ENCODE results near the gene EMC8.
A peak's percentile ranks its signal among the peaks of the same experiment; 100 is the strongest.

Gene EMC8

DNA sequence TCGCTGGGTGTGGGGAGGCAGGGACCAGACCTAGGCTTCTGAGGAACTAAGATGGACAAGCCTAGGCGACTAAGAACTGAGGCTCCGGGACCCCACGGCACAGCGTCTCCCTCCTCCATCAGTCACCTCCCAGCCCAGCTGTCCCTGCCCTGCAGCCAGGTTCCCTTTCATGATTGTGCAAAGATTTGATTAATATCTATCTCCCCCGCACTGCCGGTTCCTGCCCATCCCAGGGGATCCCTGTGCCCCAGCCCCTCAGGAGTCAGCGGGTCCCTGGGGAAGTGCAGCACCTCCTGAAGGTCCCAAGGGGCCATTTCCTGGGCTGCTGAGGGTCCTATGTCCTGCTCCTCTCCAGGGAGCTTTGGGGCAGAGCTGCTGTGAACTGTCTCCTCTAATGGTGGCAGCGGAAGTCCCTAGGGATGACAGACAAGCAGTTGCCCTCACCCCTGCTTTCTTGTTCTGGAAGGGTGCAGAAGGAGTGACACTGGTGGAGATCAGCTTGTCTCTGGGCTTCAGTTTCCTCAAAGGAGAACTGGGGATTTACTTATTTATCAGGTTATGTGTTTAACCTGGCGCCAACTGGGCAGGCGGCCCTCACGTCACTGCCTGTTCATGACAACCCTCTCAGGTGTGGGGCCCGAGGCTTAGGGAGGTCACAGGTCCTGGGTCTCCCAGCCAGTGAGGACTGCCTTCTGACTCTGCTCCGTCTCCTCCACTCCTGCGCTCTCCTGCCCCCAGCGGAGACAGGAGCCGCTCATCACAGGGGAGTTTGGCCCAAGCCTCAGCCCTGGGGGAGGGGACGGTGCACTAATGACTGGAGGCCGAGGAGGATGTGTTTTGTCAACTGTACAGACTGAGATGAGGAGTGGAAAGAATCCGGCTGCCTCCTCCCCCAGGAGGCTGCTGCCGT lies 46.6 kb downstream of the EMC8 start:
- DNase-seq = no peak

DNA sequence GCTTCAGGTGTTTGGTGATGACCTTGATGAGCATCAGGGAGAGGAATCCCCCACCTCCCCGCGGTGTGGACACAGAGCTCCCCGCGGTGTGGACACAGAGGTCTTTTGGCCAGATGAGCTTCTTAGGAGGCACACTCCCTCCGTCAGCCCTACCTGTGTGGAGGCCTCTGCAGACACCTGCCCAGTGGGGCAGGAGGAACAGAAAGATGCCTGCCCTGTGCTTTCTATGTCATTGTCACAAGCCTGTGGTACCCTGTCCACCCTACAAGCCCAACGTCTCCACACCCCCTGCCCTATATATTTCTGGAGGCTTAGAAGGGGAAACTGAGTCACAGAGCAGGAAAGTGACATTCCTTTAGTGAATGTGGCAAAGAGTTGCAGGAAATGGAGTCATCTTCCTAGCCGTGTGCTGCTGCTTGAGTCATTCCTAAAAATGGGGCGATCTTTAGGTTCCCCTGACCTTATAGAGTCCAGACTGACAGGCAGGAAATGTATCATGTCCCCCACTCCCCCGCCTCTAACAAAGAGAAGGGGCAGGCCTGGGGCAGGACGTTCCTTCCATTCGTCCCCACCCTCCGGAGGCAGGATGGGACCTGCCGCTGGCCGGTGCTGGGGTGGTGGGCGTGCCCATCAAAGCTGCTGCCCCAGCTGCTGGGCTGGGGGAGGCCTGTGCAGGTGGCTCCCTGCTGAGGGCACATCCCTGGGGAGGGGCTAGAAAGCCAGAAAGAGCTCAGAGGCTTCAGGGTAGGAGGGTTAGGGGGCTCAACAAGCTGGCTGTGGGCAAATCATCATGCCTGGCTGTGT lies 47.4 kb downstream of the EMC8 start:
- DNase-seq = no peak

DNA sequence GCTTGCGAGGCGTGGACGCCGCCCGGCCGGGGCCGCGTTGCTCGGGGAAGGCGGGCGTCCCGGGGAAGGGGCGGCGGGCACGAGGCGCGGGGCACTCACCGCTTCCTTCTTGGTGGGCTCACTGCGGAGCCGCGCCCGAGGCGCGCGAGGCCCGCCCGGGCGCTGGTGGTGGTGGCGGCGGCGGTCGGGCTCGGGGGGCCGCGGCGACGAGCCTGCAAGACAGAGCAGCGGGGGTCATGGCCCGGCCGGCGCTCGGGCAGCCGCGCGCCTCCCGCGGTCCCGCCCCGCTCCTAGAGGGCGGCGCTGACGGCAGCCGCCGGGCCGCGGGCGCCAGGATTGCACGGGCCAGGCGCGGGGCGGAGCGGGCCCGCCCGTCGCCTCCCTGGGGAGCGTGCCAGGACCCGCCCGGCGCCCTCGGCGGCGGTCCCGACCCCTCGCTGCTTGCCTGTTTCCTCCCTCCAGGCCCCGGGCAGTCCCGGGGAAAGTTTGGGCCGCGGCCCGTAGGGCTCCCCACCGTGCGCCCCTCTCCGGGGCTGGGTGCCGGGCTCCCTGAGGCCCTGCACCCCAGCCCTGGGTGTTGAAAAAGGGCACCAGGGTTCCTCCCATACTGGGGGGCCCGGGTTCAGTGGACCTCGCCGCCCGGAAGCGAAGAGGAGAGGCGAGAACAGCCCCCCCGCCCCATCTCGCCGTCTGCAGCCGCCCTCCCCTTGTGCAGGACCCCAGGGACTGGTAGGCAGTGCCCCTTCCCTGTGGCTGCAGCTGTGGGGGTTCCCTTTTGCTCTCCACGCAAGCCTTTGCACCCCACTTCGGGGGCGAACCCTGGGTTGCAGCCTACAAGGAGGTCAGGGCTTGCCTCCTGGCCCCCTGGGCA lies 48.3 kb downstream of the EMC8 start, which contains the start of gene C16orf74:
Gene C16orf74 (minus strand): TSS at position 270 of the 871 bp plus-strand sequence. CDS start 15,879 bp downstream, outside the sequence.
- DNase-seq = peak; percentile 69

DNA sequence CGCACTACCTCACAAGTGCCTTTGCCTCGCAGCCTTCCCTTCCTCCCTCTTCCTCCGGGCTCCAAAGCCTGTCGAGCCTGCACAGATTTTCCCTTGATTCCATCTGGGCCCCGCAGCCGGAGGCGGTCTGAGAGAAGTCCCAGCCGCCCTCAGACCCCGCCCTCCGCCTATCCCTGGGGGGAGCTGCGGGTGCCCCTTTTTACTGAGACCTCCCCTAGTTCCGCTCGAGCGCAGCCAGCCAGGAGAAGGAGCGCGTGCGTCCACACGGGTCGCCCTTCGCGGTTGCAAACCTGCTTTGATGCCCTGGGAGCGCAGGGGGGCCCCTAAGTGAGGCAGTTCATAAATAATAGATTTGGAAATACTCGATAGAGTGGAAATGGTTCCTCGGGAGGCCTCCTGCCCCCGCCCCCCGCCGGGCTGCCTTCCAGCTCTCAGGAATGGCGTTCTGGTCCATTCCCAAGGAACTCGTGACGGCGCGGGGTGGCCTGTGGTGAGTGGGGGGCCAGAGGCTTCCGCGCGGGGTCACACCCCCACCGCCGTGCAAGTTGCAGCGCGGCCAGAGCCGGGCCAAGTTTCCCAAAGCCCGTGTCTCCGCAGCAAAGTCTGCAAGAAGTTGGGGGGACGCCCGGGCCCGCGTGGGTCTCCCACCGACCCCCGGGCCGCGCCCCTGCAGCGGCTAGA lies 49.1 kb downstream of the EMC8 start:
- DNase-seq = peak; percentile 71

DNA sequence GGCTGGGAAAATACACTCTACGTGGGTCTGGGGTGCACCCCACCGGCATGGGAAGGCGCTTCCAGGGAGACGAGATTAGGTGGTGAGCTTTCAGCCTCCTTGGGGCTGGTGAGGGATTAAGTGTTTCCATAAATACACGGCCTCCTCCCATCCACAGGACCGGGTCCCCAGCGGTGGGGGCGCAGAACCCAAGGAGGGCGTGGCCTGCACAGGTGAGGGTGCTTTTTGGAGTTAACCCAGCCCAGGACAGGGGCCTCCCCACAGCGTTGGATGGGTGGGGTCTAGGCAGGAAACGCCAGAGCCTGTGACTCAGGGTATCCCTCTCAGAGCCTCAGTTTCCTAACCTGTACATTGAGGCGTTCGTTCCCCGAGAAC lies 49.6 kb downstream of the EMC8 start:
- DNase-seq = no peak

DNA sequence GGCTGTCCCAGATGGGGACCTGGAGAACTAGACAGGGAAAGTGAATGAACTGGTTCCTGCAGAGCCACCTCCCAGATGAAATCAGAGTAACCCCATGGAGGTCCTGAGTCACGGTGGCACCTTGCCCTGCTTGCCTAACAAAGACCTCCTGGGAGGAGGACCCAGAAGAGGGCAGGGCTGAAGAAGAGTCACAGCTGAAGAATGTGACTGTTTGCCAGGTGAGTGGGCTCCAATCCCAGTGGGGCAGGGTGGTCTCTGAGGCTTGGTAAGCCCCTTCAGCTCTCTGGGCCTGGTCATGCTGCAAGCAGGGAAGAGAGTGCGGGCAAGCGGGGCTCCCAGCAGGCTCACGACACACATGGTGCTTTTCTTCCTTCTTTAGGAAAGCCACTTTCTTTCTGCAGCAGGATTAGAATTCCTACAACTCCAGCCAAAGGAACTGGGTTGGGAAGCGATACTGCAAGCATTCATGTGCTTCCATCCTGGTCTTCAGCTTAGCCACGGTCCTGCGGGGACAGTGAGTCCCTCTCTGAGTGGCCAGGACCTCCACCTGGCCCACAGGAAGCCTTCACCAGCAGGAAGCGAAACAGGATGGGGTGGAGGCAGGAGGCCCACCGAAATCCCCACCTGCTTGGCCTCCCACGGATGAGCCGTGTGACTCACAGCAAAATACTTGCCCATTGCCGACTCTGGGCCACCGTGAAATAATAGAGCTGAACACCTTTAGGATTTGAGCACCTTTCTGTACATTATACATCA lies 52.7 kb downstream of the EMC8 start:
- DNase-seq = no peak

DNA sequence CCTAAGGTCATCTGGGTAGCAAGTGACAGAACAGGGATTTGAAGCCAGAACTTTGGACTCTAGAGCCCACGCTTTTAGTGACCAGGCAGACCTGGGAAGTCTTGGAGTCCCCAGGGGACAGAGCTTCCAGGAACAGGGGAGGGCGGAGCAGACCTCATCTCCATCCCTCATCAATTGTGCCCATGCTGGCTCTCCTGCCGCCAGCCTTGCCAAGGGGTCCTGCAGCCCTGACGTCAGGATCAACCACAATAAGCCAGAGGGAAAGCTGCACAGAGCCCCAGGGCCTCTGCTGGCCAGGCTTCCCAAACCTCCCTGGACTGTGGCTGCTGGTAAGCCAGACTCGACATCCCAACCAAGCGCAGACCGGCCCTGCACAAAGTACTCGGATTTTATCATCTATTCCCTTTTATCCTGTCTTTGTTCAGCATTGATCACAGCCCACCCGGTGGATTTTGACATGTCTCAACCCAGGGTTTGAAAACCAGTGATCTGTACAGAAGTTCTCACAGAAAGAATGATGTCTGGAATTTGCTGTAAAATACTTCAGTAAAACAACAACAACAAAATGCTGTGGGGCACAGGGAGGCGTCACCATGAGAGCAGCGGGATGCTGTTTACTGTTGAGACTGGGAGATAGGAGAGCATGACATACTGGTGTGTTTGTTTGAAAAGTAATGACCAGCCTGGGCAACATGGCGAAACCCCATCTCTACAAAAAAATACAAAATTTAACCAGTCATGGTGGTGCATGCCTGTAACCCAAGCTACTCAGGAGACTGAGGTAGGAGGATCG lies 60.2 kb downstream of the EMC8 start:
- DNase-seq = no peak

DNA sequence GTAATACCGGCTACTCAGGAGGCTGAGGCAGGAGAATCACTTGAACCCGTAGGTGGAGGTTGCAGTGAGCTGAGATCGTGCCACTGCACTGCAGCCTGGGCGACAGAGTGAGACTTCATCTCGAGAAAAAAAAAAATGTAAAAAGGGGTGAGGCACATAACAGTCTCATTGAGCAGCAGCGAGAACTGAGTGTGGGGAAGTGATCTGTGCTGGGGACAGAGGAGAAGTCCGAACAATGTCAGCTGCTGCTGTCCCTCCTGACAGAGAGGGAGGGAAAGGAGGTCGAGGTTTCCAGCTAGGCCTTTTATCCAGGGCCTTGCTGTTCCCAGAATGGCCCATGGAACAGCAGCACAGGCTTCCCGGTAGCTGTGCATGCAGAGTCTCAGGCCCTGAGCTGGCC lies 62.4 kb downstream of the EMC8 start:
- DNase-seq = no peak

DNA sequence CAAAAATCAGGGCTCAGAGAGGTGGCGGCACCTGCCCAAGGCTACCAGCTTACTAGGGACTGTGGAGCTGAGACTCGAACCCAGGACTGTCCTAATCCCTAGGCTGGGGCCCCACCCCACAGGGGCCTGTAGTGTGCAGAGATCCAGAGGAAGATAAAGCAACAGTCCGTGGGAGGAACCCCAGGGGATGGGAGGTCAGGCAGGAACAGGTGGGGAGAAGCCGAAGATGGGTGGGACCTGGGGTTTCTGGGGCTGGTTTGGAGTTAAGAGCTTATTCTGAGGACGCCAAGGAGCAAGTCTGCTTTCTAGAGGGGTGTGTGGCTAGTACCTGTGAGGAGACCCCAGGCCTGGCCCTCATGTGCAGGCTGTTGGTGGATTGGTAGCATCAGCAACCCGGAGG lies 63.4 kb downstream of the EMC8 start:
- DNase-seq = no peak

DNA sequence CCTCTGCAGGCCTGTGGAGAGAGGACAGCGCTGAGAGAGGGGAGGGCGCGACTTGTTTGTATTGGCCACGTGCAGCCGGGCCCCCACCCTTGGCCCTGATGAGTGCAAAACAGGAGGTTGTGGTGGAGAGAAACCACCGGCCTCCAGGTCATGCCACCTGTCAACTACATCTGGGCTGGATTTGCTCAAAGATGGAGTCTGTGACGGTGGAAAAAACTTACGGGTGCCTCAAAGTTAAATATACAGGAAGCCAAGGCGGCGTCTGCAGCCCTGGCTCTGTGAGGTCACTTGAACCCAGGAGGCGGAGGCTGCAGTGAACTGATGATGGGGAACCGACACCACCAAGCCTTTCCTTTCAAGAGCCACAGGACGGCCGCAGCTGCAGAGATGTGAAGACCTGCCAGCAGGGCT lies 64.1 kb downstream of the EMC8 start:
- peak; percentile 76 for DNase-seq

DNA sequence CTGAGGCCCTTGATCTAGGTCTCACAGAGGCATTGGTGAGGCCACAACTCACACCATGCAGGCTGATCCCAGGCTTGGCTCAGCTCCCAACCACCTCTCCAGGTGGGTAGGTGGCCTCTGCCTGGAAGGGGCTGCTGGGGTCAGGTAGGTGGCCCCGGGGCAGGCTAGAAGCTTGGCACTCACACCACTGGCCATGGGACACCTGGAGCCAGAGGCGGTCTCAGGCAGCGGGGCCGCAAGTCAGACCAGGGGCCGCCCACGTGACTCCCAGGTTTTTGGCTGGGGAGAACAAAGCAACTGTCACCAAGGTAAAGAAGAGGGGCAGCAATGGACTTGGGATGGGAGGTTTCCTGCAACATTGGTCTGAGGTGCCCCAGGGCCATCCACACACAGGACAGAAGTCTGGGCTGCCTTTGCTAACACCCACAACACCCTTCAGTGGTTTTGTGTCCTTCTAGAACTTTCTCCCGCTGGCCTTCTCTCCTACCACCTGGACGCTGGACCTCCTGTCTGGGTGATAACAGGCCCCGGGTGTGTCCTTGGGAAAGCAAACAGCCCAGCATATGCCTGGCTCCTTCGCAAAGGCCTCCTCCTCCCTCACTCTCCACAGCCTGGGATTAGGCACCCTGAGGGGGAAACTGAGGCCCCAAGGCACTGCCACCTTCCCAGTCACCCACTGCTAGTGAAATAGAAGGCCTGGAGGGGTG lies 64.9 kb downstream of the EMC8 start:
- no peak for DNase-seq

DNA sequence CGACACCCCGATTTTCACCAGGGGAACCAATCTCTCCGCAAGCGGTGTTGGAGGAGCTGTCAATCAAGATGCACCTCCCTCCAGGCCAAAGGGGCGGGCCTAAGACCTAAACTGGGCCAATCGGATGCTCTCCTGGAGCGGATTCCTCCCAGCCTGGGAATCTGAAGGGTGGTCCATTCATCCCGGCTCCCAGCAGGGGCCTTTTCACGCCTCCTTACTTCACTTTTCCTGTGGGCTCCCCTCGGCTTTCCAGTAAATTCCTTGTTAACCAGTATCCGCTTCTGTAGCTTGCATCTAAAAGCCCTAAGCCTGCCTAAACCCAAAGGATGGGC lies 65.5 kb downstream of the EMC8 start:
- DNase-seq = peak; percentile 39

DNA sequence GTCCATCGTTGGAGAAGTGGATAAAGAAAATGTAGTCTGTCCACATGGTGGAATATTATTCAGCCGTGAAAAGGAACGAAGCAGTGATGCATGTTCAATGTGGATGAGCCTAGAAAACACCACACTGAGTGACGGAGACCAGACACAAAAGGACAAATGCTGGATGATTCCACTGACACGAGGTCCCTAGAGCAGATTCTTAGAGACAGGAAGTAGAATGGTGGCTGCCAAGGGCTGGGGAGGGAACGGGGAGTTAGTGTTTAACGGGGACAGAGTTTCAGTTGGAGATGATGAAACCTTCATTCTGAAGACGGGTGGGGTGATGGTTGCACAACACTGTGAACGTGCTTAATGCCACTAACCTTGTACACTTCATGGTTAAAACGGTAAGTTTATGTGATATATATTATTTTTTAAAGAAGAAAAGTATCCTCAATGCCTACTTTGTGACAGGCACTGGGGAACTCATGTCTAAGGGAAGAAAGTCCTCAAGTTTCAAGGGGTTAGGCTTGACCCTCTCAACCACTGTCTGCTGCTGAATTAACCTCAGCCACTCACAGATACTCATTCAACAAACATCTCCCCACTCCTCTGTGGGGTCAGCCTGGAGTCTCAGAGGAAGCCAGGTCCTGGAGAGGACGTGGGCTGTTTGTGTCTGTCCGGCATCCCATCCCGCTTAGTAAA lies 66.0 kb downstream of the EMC8 start:
- DNase-seq = peak; percentile 82

DNA sequence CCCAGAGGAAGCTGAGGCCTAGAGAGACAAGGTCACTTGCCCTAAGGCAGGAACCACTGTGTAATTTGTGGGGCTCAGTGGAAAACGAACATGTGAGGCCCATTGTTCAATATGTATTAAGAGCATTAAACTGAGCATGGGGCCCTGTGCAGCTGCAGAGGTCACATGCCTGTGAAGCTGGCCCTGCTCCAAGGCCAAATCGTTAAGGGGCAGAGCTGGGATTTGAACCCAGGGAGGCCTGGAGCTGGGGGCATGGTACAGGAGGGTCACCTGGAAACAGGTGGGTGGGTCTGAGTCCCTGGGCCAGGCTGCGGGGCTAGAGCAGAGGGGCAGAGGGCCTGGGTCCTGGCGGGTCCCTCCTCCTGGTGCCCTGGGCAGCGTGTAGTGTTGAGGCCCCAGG lies 68.2 kb downstream of the EMC8 start:
- DNase-seq = no peak

DNA sequence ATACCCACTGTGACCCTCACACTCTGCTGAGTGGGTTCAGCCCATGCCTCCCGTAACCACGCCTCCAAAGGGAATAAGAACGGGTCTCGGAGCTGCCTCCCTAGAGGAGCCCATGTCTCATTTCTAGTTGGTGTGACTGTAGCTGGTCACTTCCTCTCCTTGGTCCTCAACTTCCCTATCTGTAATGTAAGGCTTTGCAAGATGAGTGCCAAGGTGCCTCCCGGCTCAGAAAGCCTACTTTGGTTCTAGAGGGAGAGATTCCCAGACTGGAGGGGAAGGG lies 69.2 kb downstream of the EMC8 start:
- no peak for DNase-seq

DNA sequence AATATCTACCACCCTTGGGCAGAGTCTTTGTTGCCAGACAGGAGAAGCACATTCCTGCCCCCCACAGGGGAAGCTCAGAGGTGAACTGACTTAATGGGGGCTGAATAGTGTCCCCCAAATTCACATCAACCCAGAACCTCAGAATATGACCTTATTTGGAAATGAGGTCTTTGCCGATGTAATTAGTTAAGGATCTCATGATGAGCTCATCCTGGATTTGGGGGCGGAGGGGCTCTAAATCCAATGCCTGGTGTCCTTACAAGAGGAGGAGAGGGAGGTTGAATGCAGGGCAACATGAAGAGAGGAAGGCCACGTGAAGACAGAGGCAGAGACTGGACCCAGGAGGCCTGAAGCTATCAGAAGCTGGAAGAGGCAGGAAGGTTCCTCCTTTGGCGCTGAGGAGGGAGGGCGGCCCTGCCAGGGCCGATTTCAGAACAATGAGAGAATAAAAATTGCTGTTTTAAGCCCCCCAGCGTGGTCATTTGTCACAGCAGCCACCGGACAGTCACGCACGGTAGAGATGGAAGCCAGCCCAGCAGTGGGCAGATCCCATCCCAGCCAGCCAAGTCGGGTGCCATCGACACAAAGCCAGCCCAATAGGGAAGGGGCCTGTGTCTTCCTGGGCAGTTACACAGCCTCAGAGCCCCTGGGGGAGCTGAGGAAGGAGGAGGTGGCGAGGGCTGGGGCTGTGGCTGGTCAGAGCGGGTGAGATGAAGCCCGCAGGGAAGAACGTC lies 69.7 kb downstream of the EMC8 start:
- DNase-seq = no peak

DNA sequence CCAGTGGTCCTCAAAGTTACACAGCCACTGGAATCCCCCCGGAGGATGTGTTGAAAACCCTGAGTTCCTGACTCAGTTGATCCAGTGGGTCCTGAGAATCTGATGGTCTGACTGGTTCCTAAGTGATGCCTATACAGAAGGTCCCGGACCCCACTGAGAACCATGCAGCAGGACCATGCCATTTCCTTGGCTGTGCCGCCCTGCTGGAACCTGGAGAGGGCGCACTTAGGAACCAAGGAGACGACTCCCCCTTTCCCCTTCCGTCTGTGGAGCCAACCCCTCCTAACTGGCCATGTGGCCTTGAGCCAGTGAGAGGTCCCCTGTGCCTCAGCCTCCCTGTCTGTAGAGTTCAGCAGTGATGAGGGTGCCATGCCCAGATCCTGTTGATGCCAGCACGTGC lies 70.5 kb downstream of the EMC8 start:
- no peak for DNase-seq

Data from hematopoietic multipotent progenitor cell treated with erythropoietin and hydrocortisone succinate and interleukin-3 and kit ligand, for 4 days (in vitro differentiated cells).